BLaER1 treated with 17β-estradiol and CSF1 and Interleukin-3, amounts not matched to agents 10 nM and 100 nM (cell line): Measurements from ENCODE around the gene ABCC8.
A peak's percentile ranks its signal among the peaks of the same experiment; 100 is the strongest.

Experiments
- H3K27ac ChIP-seq, 11 experiments: shearing (Covaris generic); formaldehyde crosslinking; 2 replicates each; pipeline ENCODE4 v1.8.1; 2022
- H3K27me3 ChIP-seq, 11 experiments: shearing (Covaris generic); formaldehyde crosslinking; 2 replicates each; pipeline ENCODE4 v1.8.1; 2022
- H3K36me3 ChIP-seq, 11 experiments: shearing (Covaris generic); formaldehyde crosslinking; 2 replicates each; pipeline ENCODE4 v1.8.1; 2022
- H3K4me1 ChIP-seq, 10 experiments: shearing (Covaris generic); formaldehyde crosslinking; 2 replicates each; pipeline ENCODE4 v1.8.1; 2022
- H3K4me2 ChIP-seq, 11 experiments: shearing (Covaris generic); formaldehyde crosslinking; 2 replicates each; pipeline ENCODE4 v1.8.1; 2022
- H3K4me3 ChIP-seq, 10 experiments: shearing (Covaris generic); formaldehyde crosslinking; 2 replicates each; pipeline ENCODE4 v1.8.1; 2022
- H3K9ac ChIP-seq, 11 experiments: shearing (Covaris generic); formaldehyde crosslinking; 2 replicates each; pipeline ENCODE4 v1.8.1; 2022
- H3K9me3 ChIP-seq, 11 experiments: shearing (Covaris generic); formaldehyde crosslinking; replicated peaks in 1 of 11; 2 replicates each; pipeline ENCODE4 v1.8.1; 2022
- H4K20me1 ChIP-seq, 11 experiments: shearing (Covaris generic); formaldehyde crosslinking; 2 replicates each; pipeline ENCODE4 v1.8.1; 2022
- Cebpa-rat ChIP-seq, 11 experiments: shearing (Covaris generic); IDR thresholded peaks; 2 replicates each; pipeline ENCODE4 v1.8.1; 2022

The ABCC8 gene

GRCh38 chr11:17471501-17471900 is 5.1 kb downstream of the ABCC8 start:
- Histone ChIP-seq H3K4me3 (no peak overlapping the region), H3K27ac (no peak overlapping the region), H3K9me3 (no peaks in the 10 kb centered on the region), H3K4me2 (no peak overlapping the region), H3K9ac (no peak overlapping the region), H3K27me3 (peaks cover 34 to 43% (median 42%) of the 10 kb centered on the region in 11 experiments), H3K36me3 (no peaks in the 10 kb centered on the region), H3K4me1 (peaks cover 0 to 7% (median 6%) of the 10 kb centered on the region in 10 experiments; a peak in 9 of 20 replicates), H4K20me1 (peaks cover 0 to 17% (median 0%) of the 10 kb centered on the region in 11 experiments; a peak in 3 of 22 replicates)
- no peak for TF ChIP-seq Cebpa-rat (IDR thresholded peaks at IDR 0.05)

- H3K4me3 ChIP-seq: no peak overlapping the region
- no peak for TF ChIP-seq Cebpa-rat (IDR thresholded peaks at IDR 0.05)
- H3K27me3 ChIP-seq: peaks cover 19 to 28% (median 27%) of the 10 kb centered on the region in 11 experiments
- H3K36me3 ChIP-seq: no peaks in the 10 kb centered on the region
- no peak overlapping the region for H3K4me2 ChIP-seq
- peaks cover 0 to 8% (median 0%) of the 10 kb centered on the region in 11 experiments; a peak in 3 of 22 replicates for H4K20me1 ChIP-seq
- no peak overlapping the region for H3K27ac ChIP-seq
- no peak overlapping the region for H3K9ac ChIP-seq
- no peaks in the 10 kb centered on the region for H3K9me3 ChIP-seq
- H3K4me1 ChIP-seq: peaks cover 0 to 5% (median 0%) of the 10 kb centered on the region in 10 experiments; a peak in 2 of 20 replicates
These were observed 6.6 kb downstream of the ABCC8 start for GRCh38 chr11:17469998-17470397.

DNA sequence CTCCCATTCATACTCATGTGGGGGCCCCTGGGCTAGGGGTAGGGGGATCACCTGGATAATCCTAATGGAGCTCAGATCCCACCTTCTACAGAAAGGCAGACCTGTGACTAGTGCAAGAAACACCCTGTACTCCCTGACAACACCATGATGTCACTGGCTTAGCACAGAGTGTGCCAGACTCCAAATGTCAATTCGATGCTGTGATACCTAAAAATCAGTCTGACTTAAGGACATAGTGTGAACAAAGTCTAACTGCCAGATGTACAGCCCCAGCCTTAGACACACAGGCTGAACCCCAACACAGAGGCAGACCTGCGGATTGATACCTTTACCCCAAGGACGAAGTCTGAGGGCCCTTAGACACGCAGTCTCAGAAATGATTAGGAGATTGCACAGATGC is 8.5 kb downstream of the ABCC8 start:
- no peaks in the 10 kb centered on the region for H3K9me3 ChIP-seq
- H3K4me1 ChIP-seq: peaks cover 0 to 5% (median 0%) of the 10 kb centered on the region in 10 experiments; a peak in 2 of 20 replicates
- no peak overlapping the region for H3K4me2 ChIP-seq
- H3K36me3 ChIP-seq: no peaks in the 10 kb centered on the region
- H4K20me1 ChIP-seq: no peaks in the 10 kb centered on the region
- TF ChIP-seq Cebpa-rat (IDR thresholded peaks at IDR 0.05): no peak
- H3K9ac ChIP-seq: no peak overlapping the region
- no peak overlapping the region for H3K4me3 ChIP-seq
- peaks cover under 1 to 10% (median 8%) of the 10 kb centered on the region in 11 experiments; a peak in 16 of 22 replicates for H3K27me3 ChIP-seq
- no peak overlapping the region for H3K27ac ChIP-seq

- H4K20me1 ChIP-seq: no peaks in the 10 kb centered on the region
- no peaks in the 10 kb centered on the region for H3K36me3 ChIP-seq
- H3K27me3 ChIP-seq: no peaks in the 10 kb centered on the region
- 0 out of 22 replicates have a peak, but pooled peaks cover 0 to 3% (median 0%) of the 10 kb centered on the region in 11 experiments for H3K9me3 ChIP-seq
- no peak for TF ChIP-seq Cebpa-rat (IDR thresholded peaks at IDR 0.05)
- H3K4me3 ChIP-seq: no peak overlapping the region
- no peak overlapping the region for H3K9ac ChIP-seq
- no peak overlapping the region for H3K27ac ChIP-seq
- no peak overlapping the region for H3K4me2 ChIP-seq
- peaks cover 0 to 21% (median 18%) of the 10 kb centered on the region in 10 experiments; a peak in 17 of 20 replicates for H3K4me1 ChIP-seq
These were observed 13.0 kb downstream of the ABCC8 start for GRCh38 chr11:17463546-17464174.

DNA sequence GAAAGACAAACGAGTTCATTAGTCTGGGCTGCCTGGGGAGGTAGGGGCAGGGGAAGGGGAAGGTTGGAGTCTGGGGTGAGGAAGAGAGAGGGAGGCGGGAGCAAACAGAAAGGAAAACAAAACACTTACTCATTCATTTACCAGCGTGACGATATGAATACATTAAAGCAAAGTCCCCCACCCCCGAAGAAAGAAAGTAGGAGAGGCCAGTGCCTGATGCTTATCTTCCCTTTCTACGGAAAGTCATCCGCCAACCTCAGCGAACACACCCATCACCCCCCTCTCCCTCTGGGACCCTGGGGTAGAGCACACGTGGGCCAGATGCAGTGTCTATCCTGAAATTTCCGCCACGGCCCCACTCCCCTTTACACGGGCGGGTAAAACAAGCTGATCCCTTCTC is 13.7 kb downstream of the ABCC8 start:
- no peaks in the 10 kb centered on the region for H3K27me3 ChIP-seq
- H3K4me2 ChIP-seq: no peak overlapping the region; a peak in 1 of 22 replicates
- H3K4me3 ChIP-seq: no peak overlapping the region
- 0 out of 22 replicates have a peak, but pooled peaks cover 0 to 3% (median 0%) of the 10 kb centered on the region in 11 experiments for H3K9me3 ChIP-seq
- no peak overlapping the region for H3K9ac ChIP-seq
- no peaks in the 10 kb centered on the region for H3K36me3 ChIP-seq
- H3K4me1 ChIP-seq: peaks cover 6 to 28% (median 25%) of the 10 kb centered on the region in 10 experiments
- H4K20me1 ChIP-seq: no peaks in the 10 kb centered on the region
- no peak for TF ChIP-seq Cebpa-rat (IDR thresholded peaks at IDR 0.05)
- no peak overlapping the region for H3K27ac ChIP-seq

- H3K9me3 ChIP-seq: 0 out of 22 replicates have a peak, but pooled peaks cover 0 to 3% (median 0%) of the 10 kb centered on the region in 11 experiments
- H3K27ac ChIP-seq: peak overlapping the region in 4 of 11 experiments; percentile 3 to 85 (median 49); a peak in 4 of 22 replicates
- no peak overlapping the region for H3K4me3 ChIP-seq
- no peak for TF ChIP-seq Cebpa-rat (IDR thresholded peaks at IDR 0.05)
- H3K9ac ChIP-seq: no peak overlapping the region
- H3K4me1 ChIP-seq: peaks cover 17 to 50% (median 46%) of the 10 kb centered on the region in 10 experiments
- H4K20me1 ChIP-seq: no peaks in the 10 kb centered on the region
- no peaks in the 10 kb centered on the region for H3K27me3 ChIP-seq
- H3K36me3 ChIP-seq: no peaks in the 10 kb centered on the region
- H3K4me2 ChIP-seq: peak overlapping the region in 7 of 11 experiments; percentile 75 to 88 (median 78); a peak in 10 of 22 replicates
These were observed 16.2 kb downstream of the ABCC8 start for GRCh38 chr11:17460406-17460805.

GRCh38 chr11:17459236-17459896 is 17.3 kb downstream of the ABCC8 start:
- 0 out of 22 replicates have a peak, but pooled peaks cover 0 to 3% (median 0%) of the 10 kb centered on the region in 11 experiments for H3K9me3 ChIP-seq
- H3K4me3 ChIP-seq: no peak overlapping the region
- H3K4me1 ChIP-seq: peaks cover 17 to 50% (median 46%) of the 10 kb centered on the region in 10 experiments
- H3K27ac ChIP-seq: peak overlapping the region in 5 of 11 experiments; percentile 77 to 85 (median 79); a peak in 7 of 22 replicates
- H3K4me2 ChIP-seq: peak overlapping the region in 8 of 11 experiments; percentile 75 to 88 (median 80); a peak in 16 of 22 replicates
- no peaks in the 10 kb centered on the region for H3K36me3 ChIP-seq
- H3K9ac ChIP-seq: 0 out of 22 replicates have a peak overlapping the region, but pooled peaks of 2 of the 11 experiments have one; percentile 6 to 8
- H3K27me3 ChIP-seq: no peaks in the 10 kb centered on the region
- H4K20me1 ChIP-seq: no peaks in the 10 kb centered on the region
- TF ChIP-seq Cebpa-rat (IDR thresholded peaks at IDR 0.05): no peak

GRCh38 chr11:17458268-17458667 is 18.4 kb downstream of the ABCC8 start:
- peak overlapping the region in 8 of 11 experiments; percentile 30 to 71 (median 60); a peak in 15 of 22 replicates for H3K9ac ChIP-seq
- H3K36me3 ChIP-seq: no peaks in the 10 kb centered on the region
- H3K9me3 ChIP-seq: 0 out of 22 replicates have a peak, but pooled peaks cover 0 to 3% (median 0%) of the 10 kb centered on the region in 11 experiments
- H3K4me2 ChIP-seq: peak overlapping the region; percentile 52 to 88 (median 78)
- TF ChIP-seq Cebpa-rat (IDR thresholded peaks at IDR 0.05): no peak
- no peaks in the 10 kb centered on the region for H4K20me1 ChIP-seq
- no peaks in the 10 kb centered on the region for H3K27me3 ChIP-seq
- peaks cover 17 to 53% (median 46%) of the 10 kb centered on the region in 10 experiments for H3K4me1 ChIP-seq
- H3K4me3 ChIP-seq: peak overlapping the region in 2 of 10 experiments; percentile 4 to 26; a peak in 3 of 20 replicates
- peak overlapping the region in 8 of 11 experiments; percentile 46 to 85 (median 78); a peak in 16 of 22 replicates for H3K27ac ChIP-seq
